OCI-LY1 (cell line): ENCODE results near the gene SPATA13.
"Not testable (repeated sequence)": the region's sequence is repeated elsewhere in the genome, so short reads cannot be mapped to it uniquely, and the experiment has no call there.

ENCODE experiments used
- H2AFZ ChIP-seq: fragments of 200-600 bp; sonication (generic), shearing (Covaris generic); 2 replicates; pipeline ENCODE4 v1.6.0; 2014; ENCODE audit warnings: antibody characterized with exemption, mild to moderate bottlenecking, low read length
- H3F3A ChIP-seq: fragments of 200-600 bp; sonication (generic), shearing (Covaris generic); 2 replicates; pipeline ENCODE4 v1.6.0; 2014; ENCODE audit warnings: mild to moderate bottlenecking, antibody characterized with exemption, low read length, moderate library complexity; ENCODE audit not compliant: insufficient read depth
- H3K27ac ChIP-seq: fragments of 200-600 bp; sonication (generic); 2 replicates; pipeline ENCODE4 v1.5.1; 2014; ENCODE audit warnings: low read length, mixed run types, mild to moderate bottlenecking, low read depth; ENCODE audit not compliant: poor library complexity, severe bottlenecking
- H3K27me3 ChIP-seq: fragments of 200-600 bp; sonication (generic); 2 replicates; pipeline ENCODE4 v1.6.0; 2014; ENCODE audit warnings: antibody characterized with exemption, mild to moderate bottlenecking, low read length, moderate library complexity; ENCODE audit not compliant: insufficient read depth
- H3K36me3 ChIP-seq: fragments of 200-600 bp; sonication (generic); 2 replicates; pipeline ENCODE4 v1.6.1; 2014; ENCODE audit warnings: mild to moderate bottlenecking, antibody characterized with exemption, low read length, moderate library complexity, mixed read lengths; ENCODE audit not compliant: insufficient read depth
- H3K4me1 ChIP-seq: fragments of 200-600 bp; sonication (generic); 2 replicates; pipeline ENCODE4 v1.5.1; 2014; ENCODE audit warnings: mild to moderate bottlenecking, low read length, moderate library complexity; ENCODE audit not compliant: insufficient read depth, severe bottlenecking
- H3K4me2 ChIP-seq: fragments of 200-600 bp; sonication (generic), shearing (Covaris generic); 2 replicates; pipeline ENCODE4 v1.6.1; 2014; ENCODE audit warnings: low read length
- H3K4me3 ChIP-seq: fragments of 200-600 bp; sonication (generic); 2 replicates; pipeline ENCODE4 v1.5.1; 2014; ENCODE audit warnings: low read length, low read depth, mild to moderate bottlenecking, mixed read lengths; ENCODE audit not compliant: poor library complexity, severe bottlenecking
- H3K79me2 ChIP-seq: fragments of 200-600 bp; shearing (Covaris generic); 2 replicates; pipeline ENCODE4 v1.6.1; 2016; ENCODE audit warnings: mixed run types, low read length, mixed read lengths; ENCODE audit not compliant: insufficient read depth
- H3K9ac ChIP-seq: fragments of 200-600 bp; sonication (generic), shearing (Covaris generic); 2 replicates; pipeline ENCODE4 v1.6.1; 2014; ENCODE audit warnings: mild to moderate bottlenecking, low read length, mixed read lengths
- H3K9me2 ChIP-seq: fragments of 200-600 bp; sonication (generic), shearing (Covaris generic); 2 replicates; pipeline ENCODE4 v1.6.1; 2014; ENCODE audit warnings: low read depth, mild to moderate bottlenecking, low read length, mixed read lengths
- H3K9me3 ChIP-seq: fragments of 200-600 bp; shearing (Covaris generic); 2 replicates; pipeline ENCODE4 v1.6.1; 2014; ENCODE audit warnings: low read length, mixed read lengths
- H4K20me1 ChIP-seq: fragments of 200-600 bp; sonication (generic), shearing (Covaris generic); 2 replicates; pipeline ENCODE4 v1.6.0; 2016; ENCODE audit warnings: mild to moderate bottlenecking, low read length; ENCODE audit not compliant: insufficient read depth
- EZH2 ChIP-seq: fragments of 200-600 bp; sonication (generic), shearing (Covaris generic); IDR thresholded peaks from 2 replicates; pipeline ENCODE4 v1.8.0; 2017; ENCODE audit warnings: borderline replicate concordance, mixed run types, mild to moderate bottlenecking, antibody characterized with exemption, low read length, moderate library complexity, mixed read lengths
- TF ChIP-seq, protein P1 (sequence below): fragments of 200-600 bp; sonication (generic), shearing (Covaris generic); IDR thresholded peaks from 2 replicates; pipeline ENCODE4 v1.5.1; 2017; ENCODE audit warnings: mild to moderate bottlenecking, antibody characterized with exemption, low read length, moderate library complexity, mixed read lengths

The SPATA13 gene

DNA sequence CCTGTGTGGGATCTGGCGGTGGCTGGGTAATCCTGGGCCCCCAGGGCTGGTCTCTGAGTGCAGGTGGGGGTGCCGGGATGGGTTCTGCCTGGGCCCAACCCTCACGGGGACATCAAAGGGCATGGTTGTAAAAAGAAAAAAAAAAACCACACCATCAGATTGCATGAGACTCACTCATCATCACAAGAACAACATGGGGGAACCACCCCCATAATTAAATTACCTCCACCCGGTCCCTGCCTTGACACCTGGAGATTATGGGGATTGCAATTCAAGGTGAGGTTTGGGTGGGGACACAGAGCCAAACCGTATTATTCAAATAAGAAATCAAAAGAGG lies 163.2 kb downstream of the SPATA13 start:
- TF ChIP-seq, protein P1, sequence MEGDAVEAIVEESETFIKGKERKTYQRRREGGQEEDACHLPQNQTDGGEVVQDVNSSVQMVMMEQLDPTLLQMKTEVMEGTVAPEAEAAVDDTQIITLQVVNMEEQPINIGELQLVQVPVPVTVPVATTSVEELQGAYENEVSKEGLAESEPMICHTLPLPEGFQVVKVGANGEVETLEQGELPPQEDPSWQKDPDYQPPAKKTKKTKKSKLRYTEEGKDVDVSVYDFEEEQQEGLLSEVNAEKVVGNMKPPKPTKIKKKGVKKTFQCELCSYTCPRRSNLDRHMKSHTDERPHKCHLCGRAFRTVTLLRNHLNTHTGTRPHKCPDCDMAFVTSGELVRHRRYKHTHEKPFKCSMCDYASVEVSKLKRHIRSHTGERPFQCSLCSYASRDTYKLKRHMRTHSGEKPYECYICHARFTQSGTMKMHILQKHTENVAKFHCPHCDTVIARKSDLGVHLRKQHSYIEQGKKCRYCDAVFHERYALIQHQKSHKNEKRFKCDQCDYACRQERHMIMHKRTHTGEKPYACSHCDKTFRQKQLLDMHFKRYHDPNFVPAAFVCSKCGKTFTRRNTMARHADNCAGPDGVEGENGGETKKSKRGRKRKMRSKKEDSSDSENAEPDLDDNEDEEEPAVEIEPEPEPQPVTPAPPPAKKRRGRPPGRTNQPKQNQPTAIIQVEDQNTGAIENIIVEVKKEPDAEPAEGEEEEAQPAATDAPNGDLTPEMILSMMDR: no peak
- no peak for TF ChIP-seq EZH2

DNA sequence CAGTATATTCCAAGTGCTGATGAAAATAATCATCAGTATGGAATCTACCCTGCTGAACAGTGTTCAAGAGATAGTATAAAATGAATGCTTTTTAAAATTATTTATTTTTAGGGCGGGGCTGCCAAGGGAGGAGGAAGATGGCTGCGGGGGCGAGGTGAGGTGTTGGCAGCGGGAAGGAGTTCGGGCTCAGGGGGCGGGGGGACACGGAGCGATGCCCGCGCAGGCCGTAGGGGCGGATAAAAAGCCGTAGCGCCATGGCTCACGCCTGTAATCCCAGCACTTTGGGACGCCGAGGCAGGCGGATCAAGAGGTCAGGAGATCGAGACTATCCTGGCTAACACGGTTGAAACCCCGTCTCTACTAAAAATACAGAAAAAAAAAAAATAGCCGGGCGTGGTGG lies 167.1 kb downstream of the SPATA13 start:
- H3K4me3 ChIP-seq, H3K9me3 ChIP-seq, H3K9ac ChIP-seq, H3K4me1 ChIP-seq, H3K27me3 ChIP-seq, H4K20me1 ChIP-seq, H3K27ac ChIP-seq, H3F3A ChIP-seq, H3K4me2 ChIP-seq, H2AFZ ChIP-seq, H3K36me3 ChIP-seq, H3K79me2 ChIP-seq, H3K9me2 ChIP-seq: not testable (repeated sequence)

More for the DNA sequence above, 163.2 kb downstream of the SPATA13 start:
- no peaks in the 10 kb centered on the region for H3K36me3 ChIP-seq
- H3F3A ChIP-seq: no peaks in the 10 kb centered on the region
- H3K4me2 ChIP-seq: no peak overlapping the region
- no peak overlapping the region for H2AFZ ChIP-seq
- H3K4me3 ChIP-seq: no peak overlapping the region
- H3K9me3 ChIP-seq: no peaks in the 10 kb centered on the region
- H3K4me1 ChIP-seq: no peaks in the 10 kb centered on the region
- H3K27ac ChIP-seq: no peak overlapping the region
- H4K20me1 ChIP-seq: no peaks in the 10 kb centered on the region
- no peaks in the 10 kb centered on the region for H3K27me3 ChIP-seq
- no peaks in the 10 kb centered on the region for H3K79me2 ChIP-seq
- H3K9ac ChIP-seq: no peak overlapping the region
- H3K9me2 ChIP-seq: no peaks in the 10 kb centered on the region

DNA sequence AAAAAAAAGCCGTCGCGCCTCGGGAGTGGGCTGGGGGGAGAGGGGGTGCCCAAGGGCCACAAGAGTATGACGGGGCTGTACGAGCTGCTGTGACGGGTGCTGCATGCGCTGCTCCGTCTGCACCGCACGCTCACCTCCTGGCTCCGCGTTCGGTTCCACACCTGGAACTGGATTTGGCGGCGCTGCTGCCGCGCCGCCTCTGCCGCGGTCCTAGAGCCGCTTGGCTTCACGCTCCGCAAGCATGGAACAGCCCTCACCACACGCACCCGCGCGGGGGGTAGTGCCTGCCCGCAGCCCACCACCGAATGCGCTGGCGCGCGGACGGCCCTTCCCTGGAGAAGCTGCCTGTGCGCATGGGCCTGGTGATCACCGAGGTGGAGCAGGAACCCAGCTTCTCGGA lies 167.6 kb downstream of the SPATA13 start:
- no peak overlapping the region for H3K27ac ChIP-seq
- H3K9me3 ChIP-seq: no peaks in the 10 kb centered on the region
- no peaks in the 10 kb centered on the region for H3F3A ChIP-seq
- H3K4me1 ChIP-seq: no peaks in the 10 kb centered on the region
- H2AFZ ChIP-seq: no peak overlapping the region
- no peaks in the 10 kb centered on the region for H4K20me1 ChIP-seq
- no peaks in the 10 kb centered on the region for H3K9me2 ChIP-seq
- H3K4me3 ChIP-seq: no peak overlapping the region
- TF ChIP-seq, protein P1: no peak
- TF ChIP-seq EZH2: no peak
- no peak overlapping the region for H3K4me2 ChIP-seq
- no peak overlapping the region for H3K9ac ChIP-seq
- H3K79me2 ChIP-seq: no peaks in the 10 kb centered on the region
- no peaks in the 10 kb centered on the region for H3K36me3 ChIP-seq
- no peaks in the 10 kb centered on the region for H3K27me3 ChIP-seq

DNA sequence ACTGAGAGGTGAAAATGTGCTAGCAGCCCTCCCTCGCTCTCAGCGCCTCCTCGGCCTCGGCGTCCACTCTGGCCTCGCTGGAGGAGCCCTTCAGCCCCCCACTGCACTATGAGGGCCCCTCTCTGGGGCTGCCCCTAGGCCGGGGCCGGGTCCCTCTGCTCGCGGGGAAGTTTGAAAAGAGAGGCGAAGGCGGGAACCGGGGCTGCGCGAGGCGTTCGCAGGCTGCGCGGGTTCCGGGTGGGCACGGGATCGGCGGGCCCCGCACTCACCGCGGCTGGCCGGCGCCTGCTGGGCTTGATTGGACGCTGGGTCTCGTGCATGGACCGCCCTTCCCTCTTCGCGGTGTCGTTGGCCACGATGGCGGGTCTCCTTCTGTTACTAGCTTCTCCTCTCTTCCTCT lies 178.2 kb downstream of the SPATA13 start:
- Histone ChIP-seq H3K4me1 (no peaks in the 10 kb centered on the region), H3K79me2 (no peaks in the 10 kb centered on the region), H3F3A (no peaks in the 10 kb centered on the region), H3K4me2 (no peak overlapping the region), H3K27me3 (no peaks in the 10 kb centered on the region), H2AFZ (no peak overlapping the region), H4K20me1 (no peaks in the 10 kb centered on the region), H3K9me3 (no peaks in the 10 kb centered on the region), H3K36me3 (no peaks in the 10 kb centered on the region), H3K9me2 (no peaks in the 10 kb centered on the region), H3K9ac (no peak overlapping the region), H3K27ac (no peak overlapping the region), H3K4me3 (no peak overlapping the region)
- TF ChIP-seq, protein P1: no peak
- no peak for TF ChIP-seq EZH2
